CD4-positive, alpha-beta T cell treated with Interleukin-17A for 4 hours (primary cell): ENCODE data around the gene ABCC11.

Experiments used
- DNase-seq: peaks from one replicate; pipeline ENCODE4 v3.0.0-alpha.2; 2020; ENCODE audit warnings: mixed read lengths

ABCC11 gene

DNA sequence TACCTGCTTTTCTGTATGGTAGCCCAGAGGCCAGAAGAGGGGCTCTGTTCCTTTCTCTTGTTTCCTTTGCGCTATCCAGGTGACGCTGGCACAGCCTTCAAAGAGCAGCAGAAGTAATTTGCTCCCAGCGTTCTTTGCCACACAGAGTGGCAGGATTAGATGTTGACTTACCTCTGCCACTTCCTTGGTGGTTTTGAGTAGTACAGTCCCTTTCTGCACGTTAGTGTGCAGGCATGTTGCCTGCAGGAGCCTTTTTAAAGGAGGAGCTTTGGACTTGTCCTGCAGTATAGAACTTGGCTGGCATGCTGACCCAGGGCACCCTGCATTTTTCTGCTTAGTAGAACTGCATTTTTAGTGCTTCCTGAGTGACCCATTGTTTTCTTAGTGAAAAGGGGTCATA lies at the start of gene ABCC11:
TSS of gene ABCC11 (minus strand) at position 229 of the 400 bp plus-strand sequence. CDS start 15,618 bp downstream, outside the sequence.
- no peak for DNase-seq

DNA sequence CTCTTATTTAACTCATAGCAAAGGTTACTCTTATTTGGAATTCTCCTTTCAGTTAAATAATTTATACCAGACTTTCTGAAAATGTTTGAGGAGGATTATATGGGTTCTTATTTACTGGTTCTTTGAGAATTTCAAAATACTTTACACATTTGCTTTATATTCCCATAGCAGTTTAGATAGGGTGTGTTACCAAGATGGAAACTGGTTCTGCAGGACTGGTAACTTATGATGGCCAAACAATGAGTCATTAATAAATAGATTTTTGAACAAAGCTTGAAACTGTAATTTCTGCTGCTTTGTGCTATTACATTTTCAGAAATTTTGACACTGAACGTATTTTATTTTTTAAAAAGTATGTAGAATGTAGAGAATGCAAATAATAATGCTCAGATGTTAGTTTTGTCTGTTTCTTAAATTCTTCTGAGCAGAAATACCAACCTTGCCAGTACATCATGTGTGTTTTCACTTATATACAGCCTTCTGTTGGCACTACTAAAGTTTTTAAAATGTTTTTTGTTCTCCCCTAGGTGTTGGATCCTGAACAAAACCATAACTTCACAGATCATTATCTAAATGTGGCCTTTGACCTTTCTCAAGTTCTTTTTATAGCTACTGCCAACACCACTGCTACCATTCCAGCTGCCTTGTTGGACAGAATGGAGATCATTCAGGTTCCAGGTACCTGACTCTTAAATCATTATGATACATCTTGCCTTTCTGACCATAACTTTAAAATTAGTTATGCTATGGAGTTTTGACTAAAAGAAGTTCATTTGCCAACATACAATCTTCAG lies 48.3 kb upstream of the ABCC11 start:
- DNase-seq = no peak

DNA sequence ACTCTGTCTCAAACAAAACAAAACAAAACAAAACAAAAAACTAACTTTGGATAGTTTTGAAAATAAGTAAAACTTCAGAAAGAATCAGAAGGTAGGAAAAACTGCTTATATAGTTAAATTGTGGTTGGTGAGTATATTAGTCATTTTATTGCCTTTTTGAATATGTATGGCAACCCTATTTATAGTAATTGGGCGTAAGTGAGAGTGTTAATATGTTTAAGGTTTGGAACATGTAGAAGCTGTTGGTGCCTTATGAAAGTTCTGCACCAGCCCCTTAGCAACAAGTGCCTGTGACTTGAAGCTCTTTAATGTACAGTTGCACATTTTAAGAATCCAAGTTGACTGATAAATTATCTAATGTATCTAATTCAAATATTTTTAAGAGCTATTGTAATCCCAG lies 47.4 kb upstream of the ABCC11 start:
- no peak for DNase-seq

DNA sequence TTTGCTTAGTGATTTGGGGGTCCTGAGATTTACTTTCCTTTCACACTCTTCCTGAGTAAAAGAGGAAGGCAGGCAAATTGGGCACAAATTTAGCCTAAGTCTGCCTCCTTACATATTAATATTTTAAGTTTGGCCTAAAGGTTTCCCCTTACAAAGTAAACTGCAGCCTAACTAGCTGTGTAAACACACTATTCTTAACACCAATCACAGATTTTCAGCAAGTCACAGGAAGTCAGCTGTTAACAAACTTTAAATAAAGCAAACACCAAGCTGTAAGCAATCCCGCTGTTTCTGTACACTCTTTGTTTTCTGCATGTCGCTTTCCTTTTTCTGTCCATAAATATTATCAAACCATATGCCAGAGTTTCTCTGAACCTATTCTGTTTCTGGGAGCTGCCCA lies 45.1 kb upstream of the ABCC11 start:
- no peak for DNase-seq

DNA sequence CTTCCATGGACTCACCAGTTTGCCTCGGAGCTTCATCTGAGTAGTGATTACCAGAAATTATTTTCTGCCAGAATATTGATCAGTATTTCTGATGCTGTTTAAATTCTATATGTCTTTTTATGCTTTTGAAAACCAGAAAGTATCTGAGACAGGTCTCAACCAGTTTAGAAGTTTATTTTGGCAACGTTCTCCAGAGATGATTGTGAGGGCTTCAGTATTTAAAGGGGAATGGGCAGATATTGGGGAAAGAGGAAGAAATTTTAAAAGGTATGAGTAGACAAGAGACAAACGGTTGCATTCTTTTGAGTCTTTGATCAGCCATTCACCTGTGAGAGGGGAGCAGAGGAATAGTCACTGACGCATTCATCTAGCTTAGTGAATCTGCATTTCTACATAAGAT lies 44.4 kb upstream of the ABCC11 start:
- DNase-seq = no peak

DNA sequence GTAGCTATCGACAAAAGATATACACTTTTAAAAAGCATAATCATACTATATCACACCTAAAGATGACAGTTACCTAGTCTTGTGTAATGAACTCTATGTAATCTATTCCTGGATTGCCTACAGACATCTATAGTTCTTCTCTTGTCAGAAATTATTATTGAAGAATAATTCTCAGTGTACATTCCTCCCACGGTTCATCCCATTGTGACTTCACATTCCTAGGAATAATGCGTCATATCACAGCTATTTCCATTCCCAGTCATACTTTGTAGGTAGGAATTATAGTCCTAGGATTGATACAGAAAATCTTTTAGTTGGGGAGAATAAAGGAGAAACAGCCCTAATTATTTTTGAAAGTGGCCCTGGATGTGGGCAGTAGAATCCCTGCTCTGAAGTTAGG lies 44.0 kb upstream of the ABCC11 start:
- DNase-seq = no peak

DNA sequence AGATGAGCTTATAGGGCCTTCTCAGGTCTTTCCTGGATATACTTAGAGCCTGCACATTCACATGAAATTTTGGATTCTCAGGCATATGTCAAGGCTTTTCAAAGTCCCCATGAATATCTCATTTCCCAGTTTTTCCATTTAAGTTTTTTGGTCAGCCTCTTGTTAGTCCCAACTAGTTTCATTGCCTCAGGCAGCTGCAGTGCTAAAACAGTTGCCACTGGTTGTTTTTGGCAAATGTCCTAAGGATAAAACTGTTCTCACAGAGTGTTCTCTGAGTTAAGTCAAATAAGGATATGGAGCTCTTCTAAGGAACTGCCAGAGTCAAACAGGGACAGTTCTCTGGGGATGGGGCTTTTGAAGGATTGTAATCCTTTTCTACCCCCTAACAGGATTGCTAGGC lies 39.9 kb upstream of the ABCC11 start:
- DNase-seq = no peak

DNA sequence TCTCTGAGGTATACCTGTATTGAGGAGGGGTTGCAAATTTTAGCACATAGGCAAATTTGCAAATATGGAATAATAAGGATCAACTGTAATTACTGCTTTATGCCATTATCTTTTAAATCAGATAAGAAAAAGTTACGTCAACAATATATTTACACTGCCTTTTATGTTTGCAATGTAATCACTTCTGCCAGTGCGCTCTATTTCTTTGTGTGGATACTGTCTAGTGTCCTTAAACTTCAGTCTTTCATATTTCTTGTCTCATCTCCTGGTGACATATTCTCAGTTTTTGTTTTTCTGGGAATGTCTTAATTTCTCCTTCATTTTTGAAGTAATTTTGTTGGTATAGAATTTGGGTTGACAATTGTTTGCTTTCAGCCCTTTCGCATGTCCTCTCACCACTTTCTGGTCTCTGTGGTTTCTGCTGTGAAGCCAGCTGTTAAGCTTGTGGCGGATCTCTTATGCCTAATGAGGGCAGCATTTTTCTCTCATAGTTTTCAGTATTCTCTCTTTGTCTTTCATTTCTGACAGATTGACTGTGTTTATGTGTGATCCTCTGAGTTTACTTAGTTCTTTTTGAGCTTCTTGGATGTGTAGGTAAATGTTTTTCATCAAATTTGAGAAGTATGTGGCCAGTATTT lies 37.6 kb upstream of the ABCC11 start:
- no peak for DNase-seq

DNA sequence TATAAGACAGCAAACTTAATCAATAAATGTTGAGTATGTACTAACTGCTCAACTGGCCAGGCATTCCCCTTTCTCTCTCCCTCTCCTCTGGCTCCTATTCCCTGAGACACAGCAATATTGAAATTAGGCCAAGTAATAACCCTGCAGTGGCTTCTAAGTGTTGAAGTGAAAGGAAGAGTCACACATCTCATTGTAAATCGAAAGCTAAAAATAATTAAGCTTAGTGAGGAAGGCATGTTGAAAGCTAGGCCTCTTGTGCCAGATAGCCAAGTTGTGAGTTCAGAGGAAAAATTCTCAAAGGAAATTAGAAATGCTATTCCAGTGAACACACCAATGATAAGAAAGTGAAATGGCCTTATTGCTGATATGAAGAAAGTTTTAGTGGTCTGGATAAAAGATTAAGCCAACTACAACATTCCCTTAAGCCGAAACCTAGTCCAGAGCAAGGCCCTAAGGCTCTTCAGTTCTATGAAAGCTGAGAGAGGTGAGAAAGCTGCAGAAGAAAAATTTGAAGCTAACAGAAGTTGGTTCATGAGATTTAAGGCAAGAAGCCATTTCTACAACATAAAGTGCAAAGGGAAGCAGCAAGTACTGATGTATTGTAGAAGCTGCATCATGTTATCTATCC lies 35.4 kb upstream of the ABCC11 start:
- DNase-seq = no peak

DNA sequence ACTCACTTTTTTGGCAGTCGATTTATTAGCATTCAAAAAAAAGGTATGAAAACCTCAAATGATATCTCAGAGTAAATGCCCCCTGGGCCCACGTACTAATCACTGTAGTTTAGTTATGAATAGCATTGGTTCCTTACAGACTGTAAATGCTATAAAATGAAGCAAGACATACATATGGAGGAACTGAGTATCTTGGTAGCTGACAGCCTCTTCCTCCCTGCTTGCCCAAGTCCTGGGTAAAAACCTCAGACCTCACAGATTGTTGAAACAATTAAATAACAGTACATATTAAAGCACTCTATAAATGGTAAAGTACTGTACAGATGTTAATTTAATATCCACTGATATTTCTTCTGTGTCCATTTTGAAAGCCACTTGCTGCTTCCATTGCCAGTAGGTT lies 33.2 kb upstream of the ABCC11 start:
- DNase-seq = no peak

DNA sequence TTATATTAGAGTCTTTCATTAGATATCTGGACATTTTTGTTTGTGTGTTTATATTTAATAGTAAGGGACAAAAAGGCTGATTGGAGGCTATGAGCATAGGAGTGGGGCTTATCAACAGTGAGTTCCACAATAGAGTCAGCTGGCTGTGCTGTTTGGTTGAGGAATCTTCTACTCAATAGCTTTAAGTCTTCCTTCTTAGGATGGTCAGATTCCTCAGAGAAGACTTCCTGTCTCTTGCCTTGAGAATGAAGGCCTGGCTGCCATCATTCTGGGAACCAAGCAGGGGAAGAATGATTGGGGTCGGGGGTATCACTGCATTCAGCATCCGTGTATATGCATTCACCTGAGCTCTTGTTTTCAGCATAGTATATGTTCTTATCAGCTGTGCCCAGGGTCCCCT lies 31.9 kb upstream of the ABCC11 start:
- DNase-seq = no peak

DNA sequence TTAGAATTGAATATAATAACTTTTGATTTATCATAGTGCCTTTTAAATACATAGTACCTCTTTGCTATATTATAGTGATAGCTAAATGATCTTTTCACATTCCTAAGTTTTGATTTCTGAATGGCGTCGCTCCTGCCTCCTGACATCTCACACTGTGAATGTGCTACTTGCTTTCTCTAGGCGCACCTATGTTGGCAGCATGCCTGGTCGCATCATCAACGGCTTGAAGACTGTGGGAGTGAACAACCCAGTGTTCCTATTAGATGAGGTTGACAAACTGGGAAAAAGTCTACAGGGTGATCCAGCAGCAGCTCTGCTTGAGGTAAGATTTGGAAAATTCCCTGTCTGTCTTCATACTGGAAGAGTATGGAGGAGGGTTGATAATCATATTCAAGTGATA lies 29.8 kb upstream of the ABCC11 start:
- DNase-seq = no peak

DNA sequence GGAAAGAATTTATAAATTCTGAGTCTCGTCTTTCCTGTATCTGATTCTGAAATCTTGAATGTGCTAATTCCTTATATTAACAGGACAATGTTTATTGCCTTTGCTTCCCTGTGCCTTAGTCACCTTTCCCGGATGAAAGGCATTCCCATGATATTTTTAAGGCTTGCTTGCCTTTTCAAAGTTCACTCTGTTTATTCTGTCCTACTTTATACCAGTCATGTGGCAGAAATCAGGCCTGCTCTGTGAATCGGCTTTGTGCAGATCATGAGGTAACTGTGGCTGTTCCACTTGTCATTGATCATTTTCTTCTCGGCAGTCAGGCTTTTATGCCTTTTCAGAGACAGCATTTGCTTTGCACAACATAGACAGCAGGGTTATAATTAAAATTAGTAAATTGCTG lies 28.8 kb upstream of the ABCC11 start:
- no peak for DNase-seq

DNA sequence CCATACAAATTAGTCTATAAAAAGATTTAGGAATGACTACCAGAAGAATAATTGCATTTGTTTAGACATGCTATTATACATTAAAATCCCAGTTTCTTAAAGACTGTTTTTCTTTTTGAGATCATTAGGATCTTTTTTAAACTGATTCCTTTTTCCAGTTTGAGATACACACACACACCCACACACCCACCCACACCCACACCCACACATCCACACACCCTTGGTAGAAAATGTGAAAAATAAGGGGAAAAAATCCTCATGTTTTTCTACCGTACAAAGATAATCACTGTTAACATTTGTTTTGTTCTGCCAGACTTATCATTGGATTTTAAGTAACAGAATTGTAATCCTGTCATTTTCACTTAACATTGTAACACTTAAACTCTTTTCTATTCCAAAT lies 27.1 kb upstream of the ABCC11 start:
- DNase-seq = no peak

DNA sequence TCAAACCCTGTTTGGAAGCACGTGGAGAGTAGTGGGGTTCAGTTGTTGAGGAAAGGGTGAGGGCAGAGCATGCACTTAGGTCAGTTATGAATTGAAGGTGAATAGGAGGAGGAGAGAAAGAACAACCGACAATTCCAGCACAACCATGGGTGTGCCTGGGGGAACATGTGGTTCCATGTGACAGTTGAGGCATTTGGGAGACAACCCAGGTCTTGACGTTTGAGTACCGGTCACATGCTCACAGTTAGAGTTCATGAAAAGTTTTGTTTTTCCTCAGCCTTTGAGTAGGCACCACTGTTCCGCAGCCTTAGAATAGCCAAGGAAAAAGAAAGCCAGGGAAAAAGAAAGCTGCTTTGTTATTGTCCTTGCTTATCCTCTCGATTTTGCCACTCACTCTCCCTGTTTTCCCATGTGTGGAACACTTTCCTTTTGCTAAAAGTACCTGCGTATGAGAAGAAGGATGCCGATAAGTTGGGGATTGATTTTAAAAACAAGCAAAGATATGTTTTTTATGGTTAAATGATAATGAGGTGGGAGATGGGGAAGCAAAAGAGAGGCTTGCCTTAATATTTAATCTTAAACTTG lies 25.6 kb upstream of the ABCC11 start:
- no peak for DNase-seq

DNA sequence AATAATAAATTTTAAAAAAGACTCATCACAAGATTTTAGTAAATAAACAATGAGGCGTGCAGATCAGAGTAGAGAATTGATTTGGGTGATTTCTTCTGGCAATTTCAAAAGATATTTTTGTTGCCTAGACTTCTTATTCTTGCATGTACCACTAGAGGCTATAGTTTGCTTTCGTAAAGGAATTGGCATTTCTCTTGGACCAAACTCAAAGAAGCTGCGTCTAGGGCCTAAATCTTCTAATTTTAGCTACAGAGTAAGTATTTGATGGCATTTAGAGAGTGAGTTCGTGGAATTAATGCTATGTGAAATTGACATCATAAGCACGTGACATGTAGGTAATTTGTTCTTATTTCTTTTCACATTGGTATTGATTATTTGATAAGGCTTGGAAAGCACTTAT lies 24.4 kb upstream of the ABCC11 start:
- no peak for DNase-seq

DNA sequence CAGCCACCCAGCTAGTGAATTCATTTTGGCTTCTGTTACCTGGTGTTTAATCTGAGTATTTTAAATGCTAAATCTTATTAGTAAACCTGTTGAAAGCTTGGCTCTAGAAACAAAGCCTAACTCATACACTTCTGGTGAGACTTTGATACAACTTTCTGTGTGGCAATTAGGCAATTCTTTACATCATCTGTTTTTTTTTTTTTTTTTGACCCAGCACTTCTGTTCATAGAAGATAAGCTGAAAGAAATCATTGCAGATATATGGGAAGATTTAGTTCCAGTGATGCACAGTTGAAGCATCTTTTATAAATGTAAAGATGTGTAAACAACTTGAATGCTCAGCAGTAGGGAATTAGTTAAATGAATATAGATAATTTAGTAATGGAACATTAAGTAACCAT lies 21.7 kb upstream of the ABCC11 start:
- no peak for DNase-seq

DNA sequence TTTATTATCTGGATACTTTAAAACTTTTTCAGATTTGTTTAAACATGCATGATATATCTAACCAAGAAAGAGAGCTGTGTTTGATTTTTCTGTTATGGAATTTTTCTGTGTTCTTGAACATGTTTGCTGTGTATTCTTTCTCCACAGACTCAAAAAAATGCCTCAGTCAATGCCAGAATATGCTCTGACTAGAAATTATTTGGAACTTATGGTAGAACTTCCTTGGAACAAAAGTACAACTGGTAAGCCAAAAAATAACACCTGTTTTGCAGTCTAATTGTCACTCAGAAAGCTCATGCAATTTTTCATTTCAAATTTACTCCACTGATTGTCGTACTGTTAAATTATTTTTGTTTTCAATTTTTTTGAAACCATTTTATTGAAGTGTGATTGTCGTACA lies 15.3 kb upstream of the ABCC11 start:
- no peak for DNase-seq

DNA sequence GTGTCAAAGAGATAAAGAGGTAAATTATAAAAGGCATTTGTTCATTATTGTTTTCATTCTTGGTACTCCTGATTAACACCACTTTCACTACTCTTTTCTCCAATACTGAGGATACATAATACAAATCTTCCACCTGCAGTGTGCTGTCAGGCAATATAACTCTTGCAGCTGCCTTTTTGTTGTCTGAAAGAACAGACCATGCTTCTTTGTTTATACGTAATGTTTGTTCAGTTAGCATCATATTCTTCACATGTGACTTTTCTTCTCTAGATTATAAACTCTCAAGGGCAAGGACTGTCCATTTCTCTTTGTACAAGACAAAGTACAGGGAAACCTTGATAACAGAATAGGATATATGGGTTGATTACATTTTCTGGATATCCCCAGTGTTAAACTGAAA lies 14.2 kb upstream of the ABCC11 start:
- no peak for DNase-seq

DNA sequence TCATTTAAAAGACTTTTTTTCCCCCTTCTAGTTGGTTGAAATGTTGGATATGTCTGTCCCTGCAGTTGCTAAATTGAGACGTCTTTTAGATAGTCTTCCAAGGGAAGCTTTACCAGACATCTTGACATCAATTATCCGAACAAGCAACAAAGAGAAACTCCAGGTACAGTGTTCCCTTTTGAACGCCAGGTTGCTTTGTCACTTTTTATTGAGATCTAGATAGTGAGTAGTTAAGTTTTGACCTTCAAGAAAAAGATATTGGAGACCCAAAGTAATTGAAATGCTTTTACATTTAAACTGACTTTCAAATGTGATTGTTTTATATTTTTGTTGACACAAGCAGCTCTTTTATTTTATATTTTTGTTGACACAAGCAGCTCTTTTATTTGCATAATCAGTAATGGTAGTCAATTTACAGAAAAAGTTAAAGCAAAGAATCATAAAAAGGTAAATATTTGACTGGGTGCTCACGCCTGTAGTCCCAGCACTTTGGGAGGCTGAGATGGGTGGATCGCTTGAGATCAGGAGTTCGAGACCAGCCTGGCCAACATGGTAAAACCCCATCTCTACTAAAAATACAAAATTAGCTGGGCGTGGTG lies 9.3 kb upstream of the ABCC11 start:
- DNase-seq = no peak

DNA sequence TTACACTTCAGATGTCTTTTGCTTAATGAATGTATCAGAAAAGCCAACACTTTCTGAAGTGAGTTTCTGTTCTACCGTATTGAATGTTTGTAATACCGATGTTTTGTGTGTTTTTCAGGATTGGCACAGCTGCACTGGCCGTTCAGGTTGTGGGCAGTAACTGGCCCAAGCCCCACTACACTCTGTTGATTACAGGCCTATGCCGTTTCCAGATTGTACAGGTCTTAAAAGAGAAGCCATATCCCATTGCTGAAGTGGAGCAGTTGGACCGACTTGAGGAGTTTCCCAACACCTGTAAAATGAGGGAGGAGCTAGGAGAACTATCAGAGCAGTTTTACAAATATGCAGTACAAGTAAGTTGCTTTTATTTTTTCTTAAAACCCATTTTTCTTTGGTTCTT lies 4.7 kb upstream of the ABCC11 start:
- no peak for DNase-seq

DNA sequence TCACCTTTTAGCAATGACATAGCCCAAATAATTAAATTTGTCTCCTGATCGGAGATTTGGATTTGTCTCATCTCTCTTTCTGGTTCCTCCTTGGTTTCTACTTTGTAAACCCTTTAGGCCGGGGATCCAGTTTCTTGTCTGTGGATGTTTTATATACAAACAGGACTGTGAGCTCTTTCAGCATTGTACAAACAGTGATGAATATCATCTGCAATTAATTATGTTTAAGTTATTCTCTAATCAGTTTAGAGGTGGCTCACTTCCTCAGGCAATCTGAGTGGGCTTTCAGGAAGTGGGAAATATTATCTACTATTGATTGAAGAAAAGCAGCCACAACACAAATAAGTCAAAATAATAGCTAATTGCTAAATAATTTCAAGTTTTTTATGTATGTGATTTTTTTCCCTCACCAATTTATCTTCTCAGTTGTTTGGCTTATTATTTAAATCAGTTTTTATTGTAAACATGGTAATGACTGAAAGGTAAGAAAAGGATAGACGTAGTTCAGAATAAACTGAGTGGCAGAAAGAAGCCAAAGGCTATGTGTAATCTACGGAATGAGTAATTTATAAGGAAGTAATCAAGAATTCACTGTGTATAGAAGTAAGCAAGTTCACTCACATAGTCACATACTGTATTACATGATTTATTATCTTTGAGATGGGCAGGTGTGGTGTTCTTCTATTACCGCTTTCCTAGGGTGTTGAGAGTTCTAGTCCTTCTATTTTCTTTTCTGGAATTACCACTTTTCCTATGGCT lies 3.4 kb upstream of the ABCC11 start:
- no peak for DNase-seq

DNA sequence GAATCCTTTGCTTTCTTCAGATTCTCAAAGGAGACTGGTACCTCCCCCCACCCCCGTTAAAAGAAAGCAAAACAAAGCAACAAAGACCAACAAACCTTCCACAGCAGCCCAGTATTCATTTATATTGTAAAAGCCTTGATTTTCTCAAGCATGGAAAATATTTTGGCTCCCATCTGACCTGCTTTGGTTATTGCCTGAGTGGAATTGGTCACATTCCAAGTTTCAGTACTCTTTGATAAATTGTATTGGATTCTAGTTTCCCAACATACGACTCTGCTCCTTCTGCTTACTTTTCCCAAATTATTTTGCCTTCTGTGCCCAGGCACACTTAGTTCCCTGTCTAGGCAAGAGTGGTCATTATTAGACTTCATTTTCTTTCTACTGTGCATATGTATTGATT lies 1.3 kb downstream of the ABCC11 start:
- DNase-seq = no peak
